ENCODE data around the gene DGKZ.
"Not testable (repeated sequence)": the region's sequence is repeated elsewhere in the genome, so short reads cannot be mapped to it uniquely, and the experiment has no call there.

Gene DGKZ

DNA sequence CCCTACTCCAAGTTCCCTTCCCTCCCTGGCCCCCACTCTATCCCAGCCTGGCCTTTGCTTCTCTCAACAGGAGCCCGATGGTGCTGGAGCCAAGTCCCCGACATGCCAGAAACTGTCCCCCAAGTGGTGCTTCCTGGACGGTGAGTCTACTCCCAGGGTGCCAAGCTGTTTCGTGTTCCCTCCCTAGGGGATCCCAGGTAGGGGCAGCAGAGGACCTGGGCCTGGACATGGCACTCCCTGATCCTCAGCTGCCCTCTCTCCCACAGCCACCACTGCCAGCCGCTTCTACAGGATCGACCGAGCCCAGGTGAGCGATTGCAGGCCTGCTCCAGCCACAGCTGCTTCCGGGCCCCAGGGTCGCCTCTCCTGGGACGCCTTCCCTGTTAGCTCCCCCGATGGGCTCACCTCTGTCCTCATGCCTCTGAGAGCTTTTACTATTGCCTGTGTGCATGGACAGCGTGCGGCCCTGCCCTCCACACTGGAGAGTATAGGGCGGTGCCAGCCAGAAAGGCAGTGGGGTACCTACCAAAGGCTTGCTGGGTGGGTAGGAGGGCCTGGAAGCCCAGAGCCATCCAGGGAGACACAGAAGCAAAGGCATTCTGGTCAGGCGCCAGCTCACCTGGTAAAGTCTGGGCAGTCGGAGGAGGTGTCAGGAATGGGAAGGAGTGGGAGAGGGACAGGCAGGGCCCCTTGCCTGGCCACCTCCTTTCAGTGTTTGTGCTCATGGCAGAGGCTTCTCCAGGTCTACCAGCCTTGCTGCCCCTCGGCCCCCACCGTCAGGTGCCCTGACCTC, 29.2 kb downstream of the DGKZ start:
- no peak for DNase-seq (ENCODE audit: low read depth)
- no peak overlapping the region for H3K4me3 ChIP-seq (replicated peaks; ENCODE audit: low read depth, low read length)
- TF ChIP-seq, protein P1, sequence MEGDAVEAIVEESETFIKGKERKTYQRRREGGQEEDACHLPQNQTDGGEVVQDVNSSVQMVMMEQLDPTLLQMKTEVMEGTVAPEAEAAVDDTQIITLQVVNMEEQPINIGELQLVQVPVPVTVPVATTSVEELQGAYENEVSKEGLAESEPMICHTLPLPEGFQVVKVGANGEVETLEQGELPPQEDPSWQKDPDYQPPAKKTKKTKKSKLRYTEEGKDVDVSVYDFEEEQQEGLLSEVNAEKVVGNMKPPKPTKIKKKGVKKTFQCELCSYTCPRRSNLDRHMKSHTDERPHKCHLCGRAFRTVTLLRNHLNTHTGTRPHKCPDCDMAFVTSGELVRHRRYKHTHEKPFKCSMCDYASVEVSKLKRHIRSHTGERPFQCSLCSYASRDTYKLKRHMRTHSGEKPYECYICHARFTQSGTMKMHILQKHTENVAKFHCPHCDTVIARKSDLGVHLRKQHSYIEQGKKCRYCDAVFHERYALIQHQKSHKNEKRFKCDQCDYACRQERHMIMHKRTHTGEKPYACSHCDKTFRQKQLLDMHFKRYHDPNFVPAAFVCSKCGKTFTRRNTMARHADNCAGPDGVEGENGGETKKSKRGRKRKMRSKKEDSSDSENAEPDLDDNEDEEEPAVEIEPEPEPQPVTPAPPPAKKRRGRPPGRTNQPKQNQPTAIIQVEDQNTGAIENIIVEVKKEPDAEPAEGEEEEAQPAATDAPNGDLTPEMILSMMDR (IDR thresholded peaks at IDR 0.05; ENCODE audit: low read length, missing control alignments) = no peak

DNA sequence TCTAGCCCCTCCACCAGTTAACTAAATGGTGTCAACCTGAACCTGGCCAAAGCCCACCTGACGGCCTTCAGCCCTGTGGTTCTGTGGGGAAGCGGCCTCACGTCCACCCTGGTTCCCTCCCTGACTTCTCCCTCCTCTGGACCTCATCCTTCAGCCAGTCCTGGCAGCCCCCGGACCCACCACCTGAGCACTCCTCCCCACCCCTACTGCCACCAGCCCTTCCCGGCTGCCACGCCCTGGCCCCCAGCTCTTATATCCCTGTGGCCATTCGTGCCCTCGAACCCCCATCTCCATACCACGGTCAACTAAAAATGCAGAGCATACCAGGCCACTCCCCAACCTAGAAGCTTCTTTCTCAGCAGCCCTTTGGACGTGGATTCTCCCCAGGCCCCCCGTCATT, 30.0 kb downstream of the DGKZ start:
- TF ChIP-seq, protein P1 (IDR thresholded peaks at IDR 0.05; ENCODE audit: low read length, missing control alignments) = no peak
- H3K4me3 ChIP-seq (replicated peaks; ENCODE audit: low read depth, low read length) = no peak overlapping the region
- DNase-seq (ENCODE audit: low read depth) = no peak

DNA sequence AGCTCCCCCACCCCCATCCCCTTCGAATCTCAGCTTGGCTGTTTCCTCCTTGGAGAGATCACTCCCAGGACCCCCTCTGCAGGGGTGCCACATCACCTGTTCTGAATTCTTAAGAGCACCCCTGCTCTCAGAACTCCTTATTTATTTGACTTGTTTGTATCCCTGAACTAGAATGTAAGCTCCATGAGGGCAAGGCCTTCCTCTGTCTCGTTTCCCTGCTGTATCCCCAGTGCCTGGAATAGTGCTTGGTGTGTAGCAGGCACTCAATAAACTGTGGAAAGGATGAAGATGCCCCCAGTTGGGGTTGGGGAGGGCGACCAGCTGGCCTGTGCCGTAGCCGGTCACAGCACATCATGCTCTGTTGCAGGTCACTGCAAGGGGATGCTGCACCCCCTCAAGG, 30.6 kb downstream of the DGKZ start:
- no peak overlapping the region for H3K4me3 ChIP-seq (replicated peaks; ENCODE audit: low read depth, low read length)
- no peak for DNase-seq (ENCODE audit: low read depth)
- TF ChIP-seq, protein P1 (IDR thresholded peaks at IDR 0.05; ENCODE audit: low read length, missing control alignments) = no peak

DNA sequence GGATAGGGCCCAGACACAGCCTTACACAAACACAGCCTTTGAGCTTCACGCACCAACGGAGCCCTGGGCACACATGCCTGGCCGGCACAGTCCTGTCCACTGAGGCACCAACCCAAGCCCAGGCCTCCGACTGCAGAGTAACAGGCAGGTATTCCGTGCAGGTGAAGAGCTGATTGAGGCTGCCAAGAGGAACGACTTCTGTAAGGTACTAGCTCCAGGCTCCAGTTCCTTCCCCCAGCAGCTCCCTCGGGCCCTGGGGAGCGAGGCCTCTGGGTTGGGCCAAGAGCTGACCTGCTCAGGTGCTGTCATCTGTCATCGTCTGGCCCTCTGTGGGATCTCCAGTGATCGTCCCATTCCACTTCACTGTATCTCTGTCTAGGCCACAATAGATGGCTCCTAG, 31.0 kb downstream of the DGKZ start:
- TF ChIP-seq, protein P1 (IDR thresholded peaks at IDR 0.05; ENCODE audit: low read length, missing control alignments) = no peak

DNA sequence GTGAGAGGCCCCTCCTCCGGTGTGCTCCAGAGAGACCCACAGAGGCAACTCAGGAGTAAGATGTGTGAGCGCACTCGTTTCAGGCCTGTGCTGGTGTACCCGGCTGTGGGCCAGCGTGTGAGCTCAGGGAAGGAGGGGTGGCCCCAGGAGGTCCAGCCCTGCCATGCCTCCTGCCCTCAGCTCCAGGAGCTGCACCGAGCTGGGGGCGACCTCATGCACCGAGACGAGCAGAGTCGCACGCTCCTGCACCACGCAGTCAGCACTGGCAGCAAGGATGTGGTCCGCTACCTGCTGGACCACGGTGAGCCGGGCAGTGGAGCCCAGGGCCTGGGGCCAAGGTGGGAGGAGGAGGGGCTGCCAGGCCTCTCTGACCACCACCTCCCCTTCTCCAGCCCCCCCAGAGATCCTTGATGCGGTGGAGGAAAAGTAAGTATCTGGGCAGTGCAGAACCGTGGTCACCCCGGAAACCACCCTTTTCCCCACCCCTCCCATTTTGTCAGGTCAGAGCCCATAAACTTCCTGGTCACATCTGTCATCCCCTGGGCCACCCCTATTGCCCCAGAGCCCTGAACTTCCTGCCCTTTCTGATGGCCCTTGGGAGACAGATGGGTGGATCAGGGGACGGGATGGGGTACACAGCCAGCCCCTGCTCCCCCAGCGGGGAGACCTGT, 31.7 kb downstream of the DGKZ start:
- DNase-seq (ENCODE audit: low read depth) = no peak
- H3K4me3 ChIP-seq (replicated peaks; ENCODE audit: low read depth, low read length) = no peak overlapping the region
- TF ChIP-seq, protein P1 (IDR thresholded peaks at IDR 0.05; ENCODE audit: low read length, missing control alignments) = no peak

More for the DNA sequence above, 31.0 kb downstream of the DGKZ start:
- no peak for DNase-seq (ENCODE audit: low read depth)
- H3K4me3 ChIP-seq (replicated peaks; ENCODE audit: low read depth, low read length) = no peak overlapping the region

DNA sequence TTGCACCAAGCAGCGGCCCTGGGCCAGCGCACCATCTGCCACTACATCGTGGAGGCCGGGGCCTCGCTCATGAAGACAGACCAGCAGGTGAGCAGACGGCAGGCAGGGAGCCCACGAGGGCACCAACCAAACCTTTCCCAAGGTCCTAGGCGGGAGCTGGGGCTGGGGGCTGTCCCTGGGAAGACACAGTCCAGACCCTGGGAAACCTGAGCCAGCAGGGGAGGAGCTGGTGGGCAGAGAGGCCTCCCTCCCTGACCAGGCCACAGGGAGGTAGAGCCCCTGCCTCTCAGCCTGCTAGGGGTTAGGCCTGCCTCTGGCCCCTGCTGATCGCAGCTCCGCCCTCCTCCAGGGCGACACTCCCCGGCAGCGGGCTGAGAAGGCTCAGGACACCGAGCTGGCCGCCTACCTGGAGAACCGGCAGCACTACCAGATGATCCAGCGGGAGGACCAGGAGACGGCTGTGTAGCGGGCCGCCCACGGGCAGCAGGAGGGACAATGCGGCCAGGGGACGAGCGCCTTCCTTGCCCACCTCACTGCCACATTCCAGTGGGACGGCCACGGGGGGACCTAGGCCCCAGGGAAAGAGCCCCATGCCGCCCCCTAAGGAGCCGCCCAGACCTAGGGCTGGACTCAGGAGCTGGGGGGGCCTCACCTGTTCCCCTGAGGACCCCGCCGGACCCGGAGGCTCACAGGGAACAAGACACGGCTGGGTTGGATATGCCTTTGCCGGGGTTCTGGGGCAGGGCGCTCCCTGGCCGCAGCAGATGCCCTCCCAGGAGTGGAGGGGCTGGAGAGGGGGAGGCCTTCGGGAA, 32.4 kb downstream of the DGKZ start:
- H3K4me3 ChIP-seq (replicated peaks; ENCODE audit: low read depth, low read length); DNase-seq (ENCODE audit: low read depth): not testable (repeated sequence)

Measured in fibroblast of pulmonary artery (primary cell).